Astrocyte of the cerebellum (primary cell): Measurements from ENCODE around the gene LAMB3.

Experiments used
- DNase-seq: peaks from one replicate; pipeline ENCODE4 v3.0.0-alpha.2; 2011; ENCODE audit warnings: low read depth
- H3K4me3 ChIP-seq: 2 replicates; pipeline ENCODE4 v1.5.1; 2011; ENCODE audit warnings: mild to moderate bottlenecking, low read depth, low read length, moderate library complexity
- in situ Hi-C: cut with HindIII; loops from 2 replicates; pipeline ENCODE4 v1.10.0; 2017; ENCODE audit warnings: low sequenced_read_pairs
- TF ChIP-seq, protein P1 (sequence below): IDR thresholded peaks from 2 replicates; pipeline ENCODE4 v1.5.1; 2012; ENCODE audit warnings: low read length, low read depth, moderate library complexity, mild to moderate bottlenecking; ENCODE audit errors: missing control alignments

LAMB3 gene

DNA sequence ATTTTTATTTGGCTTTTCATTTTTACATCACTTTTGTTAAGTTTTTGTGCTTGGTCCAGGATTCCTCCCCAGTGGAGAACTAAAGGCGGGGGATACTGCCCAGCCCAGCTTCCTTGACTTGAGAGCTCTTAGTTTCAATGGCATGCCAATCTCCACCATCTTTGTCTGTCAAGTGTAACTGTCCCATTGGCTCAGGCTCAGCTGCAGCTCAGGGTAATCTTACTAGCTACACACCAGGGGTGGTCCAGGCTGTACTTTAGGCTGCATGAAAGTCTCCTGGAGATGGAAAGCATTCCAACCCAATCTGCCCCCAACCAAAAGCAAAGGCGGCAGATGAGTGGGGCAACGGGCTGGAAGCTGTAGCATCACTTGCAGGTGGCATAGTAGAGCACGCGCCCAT, 37.3 kb downstream of the LAMB3 start:
- no peak overlapping the region for H3K4me3 ChIP-seq
- in situ Hi-C loops: no loop called here
- no peak for DNase-seq
- TF ChIP-seq, protein P1, sequence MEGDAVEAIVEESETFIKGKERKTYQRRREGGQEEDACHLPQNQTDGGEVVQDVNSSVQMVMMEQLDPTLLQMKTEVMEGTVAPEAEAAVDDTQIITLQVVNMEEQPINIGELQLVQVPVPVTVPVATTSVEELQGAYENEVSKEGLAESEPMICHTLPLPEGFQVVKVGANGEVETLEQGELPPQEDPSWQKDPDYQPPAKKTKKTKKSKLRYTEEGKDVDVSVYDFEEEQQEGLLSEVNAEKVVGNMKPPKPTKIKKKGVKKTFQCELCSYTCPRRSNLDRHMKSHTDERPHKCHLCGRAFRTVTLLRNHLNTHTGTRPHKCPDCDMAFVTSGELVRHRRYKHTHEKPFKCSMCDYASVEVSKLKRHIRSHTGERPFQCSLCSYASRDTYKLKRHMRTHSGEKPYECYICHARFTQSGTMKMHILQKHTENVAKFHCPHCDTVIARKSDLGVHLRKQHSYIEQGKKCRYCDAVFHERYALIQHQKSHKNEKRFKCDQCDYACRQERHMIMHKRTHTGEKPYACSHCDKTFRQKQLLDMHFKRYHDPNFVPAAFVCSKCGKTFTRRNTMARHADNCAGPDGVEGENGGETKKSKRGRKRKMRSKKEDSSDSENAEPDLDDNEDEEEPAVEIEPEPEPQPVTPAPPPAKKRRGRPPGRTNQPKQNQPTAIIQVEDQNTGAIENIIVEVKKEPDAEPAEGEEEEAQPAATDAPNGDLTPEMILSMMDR: no peak

DNA sequence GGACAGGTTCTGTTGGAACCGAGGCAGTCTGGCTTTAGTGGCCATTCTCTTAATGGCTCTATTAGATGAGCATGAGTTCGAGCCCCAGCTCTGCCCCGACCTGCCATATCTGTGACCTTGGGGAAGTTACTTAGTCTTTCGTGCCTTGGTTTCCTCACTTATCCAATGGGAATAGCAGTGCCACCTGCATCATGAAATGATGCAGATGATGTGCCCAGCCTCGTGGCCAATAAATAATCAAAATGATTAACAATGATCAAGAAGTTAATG, 38.1 kb downstream of the LAMB3 start:
- H3K4me3 ChIP-seq: no peak overlapping the region
- no peak for DNase-seq
- in situ Hi-C loops: no loop called here
- TF ChIP-seq, protein P1: no peak

DNA sequence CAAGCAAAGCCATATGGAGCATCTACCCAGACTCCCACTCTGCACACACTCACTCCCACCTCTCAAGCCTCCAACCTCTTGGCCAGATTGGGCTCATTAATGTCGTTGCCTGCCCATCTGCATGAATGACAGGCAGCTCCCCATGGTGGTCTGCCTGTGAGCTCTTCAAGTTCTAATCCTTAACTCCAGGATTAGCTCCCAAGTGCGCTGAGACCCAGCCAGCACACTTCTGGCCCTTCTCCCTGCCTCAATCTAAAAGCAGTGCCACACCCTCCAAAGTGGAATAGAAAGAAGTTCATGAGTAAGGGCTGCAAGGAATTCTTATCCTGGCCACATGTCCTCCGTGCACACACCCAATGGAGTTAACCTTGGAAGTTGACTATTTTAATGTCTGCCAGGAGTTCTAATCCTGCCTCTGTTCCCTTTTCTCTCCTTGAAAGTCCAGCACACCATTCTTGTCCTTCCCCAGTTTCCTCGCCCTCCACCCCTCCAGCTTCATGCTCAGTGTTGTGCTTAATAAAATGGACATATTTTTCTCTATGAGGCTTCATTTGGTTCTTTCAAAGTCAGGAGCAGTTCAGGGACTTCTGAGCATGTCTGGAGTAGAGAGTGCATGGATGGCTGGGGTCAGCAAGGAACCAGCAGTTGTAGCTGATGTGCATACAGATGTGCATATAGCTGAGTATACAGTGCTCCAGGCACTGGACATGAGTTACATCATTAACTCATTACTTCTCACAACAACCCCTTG, 38.6 kb downstream of the LAMB3 start:
- in situ Hi-C loops: no loop called here
- DNase-seq: no peak
- TF ChIP-seq, protein P1: no peak
- no peak overlapping the region for H3K4me3 ChIP-seq

DNA sequence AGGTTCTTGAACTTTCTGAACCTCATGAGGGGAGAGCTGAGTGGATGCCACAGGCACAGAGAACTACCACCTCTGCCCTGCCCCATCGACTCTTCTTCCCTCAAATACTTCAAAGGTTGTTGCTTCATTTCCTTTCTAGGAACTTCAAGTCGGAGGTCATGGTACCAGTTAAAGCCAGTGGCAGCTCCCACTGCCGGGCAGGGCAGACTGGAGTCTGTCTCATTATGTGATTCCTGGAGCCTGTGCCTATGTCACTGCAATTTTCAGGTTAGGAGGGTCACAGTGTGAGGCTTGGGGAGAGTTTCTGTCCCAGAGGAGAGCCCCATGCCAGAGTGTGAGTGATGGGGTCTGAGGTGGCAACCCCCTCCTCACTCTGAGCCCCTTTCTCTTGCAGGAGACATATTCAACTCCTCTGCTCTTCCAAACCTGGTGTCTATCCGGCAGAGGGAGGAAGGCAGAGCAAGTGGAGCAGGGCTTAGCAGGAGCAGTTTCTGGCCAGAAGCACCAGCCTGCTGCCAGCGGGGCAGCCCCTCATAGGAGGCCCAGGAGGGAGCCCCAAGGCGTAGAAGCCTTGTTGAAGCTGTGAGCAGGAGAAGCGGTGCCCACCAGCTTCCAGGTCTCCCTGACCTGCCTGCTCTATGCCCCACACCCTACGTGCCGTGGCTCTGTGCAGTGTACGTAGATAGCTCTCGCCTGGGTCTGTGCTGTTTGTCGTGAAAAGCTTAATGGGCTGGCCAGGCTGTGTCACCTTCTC, 39.4 kb downstream of the LAMB3 start:
- in situ Hi-C loops: no loop called here
- DNase-seq: no peak
- TF ChIP-seq, protein P1: no peak
- H3K4me3 ChIP-seq: no peak overlapping the region

DNA sequence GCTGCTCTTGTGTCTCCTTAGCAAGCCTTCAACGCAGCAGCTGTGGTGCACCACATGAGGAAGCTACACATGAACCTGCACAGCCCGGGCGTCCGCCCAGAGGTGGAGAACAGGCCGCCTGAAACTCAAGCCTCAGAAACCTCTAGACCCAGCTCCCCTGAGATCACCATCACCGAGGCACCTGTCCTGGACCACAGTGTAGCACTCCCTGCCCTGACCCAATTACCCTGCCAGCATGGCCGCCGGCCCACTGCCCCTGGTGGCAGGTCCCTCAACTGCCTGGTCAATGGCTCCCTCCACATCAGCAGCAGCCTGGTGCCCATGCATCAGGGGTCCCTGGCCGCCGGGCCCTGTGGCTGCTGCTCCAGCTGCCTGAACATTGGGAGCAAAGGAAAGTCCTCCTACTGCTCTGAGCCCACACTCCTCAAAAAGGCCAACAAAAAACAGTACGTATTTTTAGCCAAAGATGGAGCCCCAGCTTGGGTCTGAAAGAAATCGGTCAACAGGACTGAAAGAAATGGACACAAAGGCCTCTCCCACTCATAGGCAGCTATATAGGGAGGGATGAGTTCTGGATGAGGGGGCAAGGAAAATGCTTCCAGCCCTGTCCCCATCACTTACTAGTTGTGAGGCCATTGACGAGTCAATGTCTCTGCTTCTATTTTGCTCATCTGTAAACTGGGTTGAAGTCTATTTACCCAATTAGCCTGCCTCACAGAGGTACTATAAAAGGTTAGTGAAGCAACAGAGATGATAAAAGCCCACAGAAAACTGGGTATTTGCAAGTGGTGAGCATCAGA, 40.3 kb downstream of the LAMB3 start:
- H3K4me3 ChIP-seq: no peak overlapping the region
- TF ChIP-seq, protein P1: no peak
- in situ Hi-C loops: no loop called here
- no peak for DNase-seq

DNA sequence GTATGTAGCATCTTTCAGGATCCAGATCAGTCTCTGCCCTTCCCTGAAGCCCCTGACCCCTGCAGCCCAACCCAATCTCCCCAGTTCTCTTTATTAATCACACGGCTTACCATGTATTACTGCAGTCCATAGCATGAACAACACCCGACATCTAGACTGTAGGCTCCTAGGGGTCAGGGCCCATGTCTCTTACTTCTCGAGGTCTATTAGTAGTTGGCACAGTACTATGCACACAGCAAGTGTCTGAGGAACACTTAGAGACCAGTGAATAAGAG, 41.7 kb downstream of the LAMB3 start:
- DNase-seq: no peak
- in situ Hi-C loops: no loop called here
- no peak overlapping the region for H3K4me3 ChIP-seq
- TF ChIP-seq, protein P1: no peak
